Stimulated activated naive CD8-positive, alpha-beta T cell treated with anti-CD3 and anti-CD28 coated beads, Interleukin-15, amount 100 ng/mL, for 72 hours (primary cell): ENCODE data around the gene XYLB.
A peak's percentile ranks its signal among the peaks of the same experiment; 100 is the strongest.

Experiments
- ATAC-seq: fragments of 150-1000 bp; cut with Tn5 transposase; 2 replicates; pipeline ENCODE4 v1.10.0; 2021; ENCODE audit warnings: mild to moderate bottlenecking, moderate library complexity
- DNase-seq, 2 donors: peaks; one replicate each; pipeline ENCODE4 v3.0.0; 2021 to 2022
- H3K27ac Mint-ChIP-seq, 2 donors: one replicate each; pipeline ENCODE4 v1.8.0; 2022; ENCODE audit warnings: mild to moderate bottlenecking in 2 of 2, mixed read lengths in 2 of 2, moderate library complexity in 2 of 2
- H3K27me3 Mint-ChIP-seq: one replicate; pipeline ENCODE4 v1.8.0; 2022; ENCODE audit warnings: mixed read lengths
- H3K4me1 Mint-ChIP-seq: one replicate; pipeline ENCODE4 v1.8.0; 2022; ENCODE audit warnings: mild to moderate bottlenecking, mixed read lengths
- H3K4me3 Mint-ChIP-seq, 2 donors: one replicate each; pipeline ENCODE4 v1.8.0; 2022; ENCODE audit warnings: mild to moderate bottlenecking in 2 of 2, mixed read lengths in 2 of 2, moderate library complexity in 1 of 2
- H3K9me3 Mint-ChIP-seq, 2 donors: one replicate each; pipeline ENCODE4 v1.8.0; 2022; ENCODE audit warnings: mixed read lengths in 2 of 2

The XYLB gene

GRCh38 chr3:38345879-38346586 is 552 bp upstream of the XYLB start:
- ATAC-seq (no peak), DNase-seq (no peak)
- H3K27me3 Mint-ChIP-seq, result no peaks in the 10 kb centered on the region
- peak overlapping the region in 1 of 2 donors; percentile 61 for H3K27ac Mint-ChIP-seq
- no peaks in the 10 kb centered on the region for H3K9me3 Mint-ChIP-seq
- H3K4me1 Mint-ChIP-seq, result peaks cover 9% of the 10 kb centered on the region
- peak overlapping the region; percentile 76 to 78 for H3K4me3 Mint-ChIP-seq

GRCh38 chr3:38347421-38348200 is 1.0 kb downstream of the XYLB start:
- Mint-ChIP-seq H3K4me1 (peaks cover 9% of the 10 kb centered on the region), H3K4me3 (peak overlapping the region; percentile 81 to 88), H3K27ac (peak overlapping the region in 1 of 2 donors; percentile 40), H3K9me3 (no peaks in the 10 kb centered on the region), H3K27me3 (no peaks in the 10 kb centered on the region)
- no peak for ATAC-seq
- DNase-seq, result no peak

- Mint-ChIP-seq H3K9me3 (no peaks in the 10 kb centered on the region), H3K27me3 (no peaks in the 10 kb centered on the region)
- no peak for DNase-seq
These were observed 2.3 kb downstream of the XYLB start for GRCh38 chr3:38348903-38349302.

GRCh38 chr3:38349684-38350359 is 3.2 kb downstream of the XYLB start:
- no peaks in the 10 kb centered on the region for H3K9me3 Mint-ChIP-seq
- H3K27me3 Mint-ChIP-seq, result no peaks in the 10 kb centered on the region
- ATAC-seq, result no peak
- DNase-seq, result no peak
- peaks cover 9% of the 10 kb centered on the region for H3K4me1 Mint-ChIP-seq
- no peak overlapping the region for H3K4me3 Mint-ChIP-seq
- no peak overlapping the region for H3K27ac Mint-ChIP-seq

More at GRCh38 chr3:38348903-38349302, 2.3 kb downstream of the XYLB start:
- Mint-ChIP-seq H3K4me3 (no peak overlapping the region), H3K4me1 (peaks cover 9% of the 10 kb centered on the region), H3K27ac (no peak overlapping the region)
- ATAC-seq, result no peak

GRCh38 chr3:38353151-38353550 is 6.6 kb downstream of the XYLB start:
- ATAC-seq (no peak), DNase-seq (no peak)
- no peak overlapping the region for H3K27ac Mint-ChIP-seq
- no peaks in the 10 kb centered on the region for H3K27me3 Mint-ChIP-seq
- no peaks in the 10 kb centered on the region for H3K4me1 Mint-ChIP-seq
- no peaks in the 10 kb centered on the region for H3K9me3 Mint-ChIP-seq
- no peak overlapping the region for H3K4me3 Mint-ChIP-seq

- H3K4me3 Mint-ChIP-seq, result no peak overlapping the region
- H3K27ac Mint-ChIP-seq, result no peak overlapping the region
- no peaks in the 10 kb centered on the region for H3K4me1 Mint-ChIP-seq
- DNase-seq (no peak), ATAC-seq (no peak)
- H3K9me3 Mint-ChIP-seq, result no peaks in the 10 kb centered on the region
- no peaks in the 10 kb centered on the region for H3K27me3 Mint-ChIP-seq
These were observed 8.2 kb downstream of the XYLB start for GRCh38 chr3:38354588-38355330.

GRCh38 chr3:38359038-38359437 is 12.5 kb downstream of the XYLB start:
- H3K27ac Mint-ChIP-seq, result no peak overlapping the region
- no peaks in the 10 kb centered on the region for H3K27me3 Mint-ChIP-seq
- H3K9me3 Mint-ChIP-seq, result no peaks in the 10 kb centered on the region
- peaks cover 4% of the 10 kb centered on the region for H3K4me1 Mint-ChIP-seq
- ATAC-seq, result no peak
- H3K4me3 Mint-ChIP-seq, result no peak overlapping the region
- DNase-seq, result no peak

- no peak overlapping the region for H3K27ac Mint-ChIP-seq
- no peaks in the 10 kb centered on the region for H3K27me3 Mint-ChIP-seq
- no peak overlapping the region for H3K4me3 Mint-ChIP-seq
- no peaks in the 10 kb centered on the region for H3K9me3 Mint-ChIP-seq
- ATAC-seq, result no peak
- DNase-seq, result no peak
- H3K4me1 Mint-ChIP-seq, result peaks cover 9% of the 10 kb centered on the region
These were observed 13.8 kb downstream of the XYLB start for GRCh38 chr3:38360345-38360744.

- peaks cover 9% of the 10 kb centered on the region for H3K4me1 Mint-ChIP-seq
- H3K27ac Mint-ChIP-seq, result no peak overlapping the region
- no peak overlapping the region for H3K4me3 Mint-ChIP-seq
- H3K9me3 Mint-ChIP-seq, result no peaks in the 10 kb centered on the region
- ATAC-seq (no peak), DNase-seq (no peak)
- no peaks in the 10 kb centered on the region for H3K27me3 Mint-ChIP-seq
These were observed 14.9 kb downstream of the XYLB start for GRCh38 chr3:38361496-38361895.

GRCh38 chr3:38362825-38363224 is 16.2 kb downstream of the XYLB start:
- H3K9me3 Mint-ChIP-seq, result no peaks in the 10 kb centered on the region
- no peak overlapping the region for H3K4me3 Mint-ChIP-seq
- ATAC-seq (no peak), DNase-seq (no peak)
- peaks cover 9% of the 10 kb centered on the region for H3K4me1 Mint-ChIP-seq
- H3K27ac Mint-ChIP-seq, result no peak overlapping the region
- no peaks in the 10 kb centered on the region for H3K27me3 Mint-ChIP-seq

GRCh38 chr3:38364721-38365400 is 18.3 kb downstream of the XYLB start:
- no peaks in the 10 kb centered on the region for H3K27me3 Mint-ChIP-seq
- ATAC-seq (no peak), DNase-seq (no peak)
- H3K27ac Mint-ChIP-seq, result no peak overlapping the region
- H3K9me3 Mint-ChIP-seq, result peaks cover 0 to 7% of the 10 kb centered on the region in 2 donors
- no peak overlapping the region for H3K4me3 Mint-ChIP-seq
- peaks cover 16% of the 10 kb centered on the region for H3K4me1 Mint-ChIP-seq

- Mint-ChIP-seq H3K27me3 (no peaks in the 10 kb centered on the region), H3K27ac (peak overlapping the region in 1 of 2 donors; percentile 35), H3K9me3 (peaks cover 0 to 7% of the 10 kb centered on the region in 2 donors), H3K4me1 (peaks cover 16% of the 10 kb centered on the region), H3K4me3 (no peak overlapping the region)
- no peak for ATAC-seq
- no peak for DNase-seq
These were observed 19.0 kb downstream of the XYLB start for GRCh38 chr3:38365469-38366062.

GRCh38 chr3:38366082-38366481 is 19.5 kb downstream of the XYLB start:
- Mint-ChIP-seq H3K4me1 (peaks cover 16% of the 10 kb centered on the region), H3K4me3 (no peak overlapping the region), H3K27me3 (no peaks in the 10 kb centered on the region), H3K9me3 (peaks cover 0 to 7% of the 10 kb centered on the region in 2 donors), H3K27ac (peak overlapping the region in 1 of 2 donors; percentile 27)
- ATAC-seq, result no peak
- DNase-seq, result no peak

GRCh38 chr3:38367779-38368178 is 21.2 kb downstream of the XYLB start:
- no peak for DNase-seq
- no peak for ATAC-seq
- H3K9me3 Mint-ChIP-seq, result peaks cover 0 to 7% of the 10 kb centered on the region in 2 donors
- peaks cover 19% of the 10 kb centered on the region for H3K4me1 Mint-ChIP-seq
- H3K27me3 Mint-ChIP-seq, result peaks cover 1% of the 10 kb centered on the region
- H3K27ac Mint-ChIP-seq, result no peak overlapping the region
- no peak overlapping the region for H3K4me3 Mint-ChIP-seq
